Neural cell (in vitro differentiated cells): ENCODE results near the gene UNC119B. TPM values are rescaled to one million over a fixed set of nuclear protein-coding genes. Genes with fewer than 3 reads are reported as not detected.

Experiments used
- H2AFZ ChIP-seq: fragments of 200-600, 300-800 bp; sonication (generic), shearing (Covaris generic); 2 replicates; pipeline ENCODE4 v1.6.0; 2014; ENCODE audit warnings: low read depth, mild to moderate bottlenecking, antibody characterized with exemption, low read length, moderate library complexity
- H3F3A ChIP-seq: fragments of 200-600 bp; shearing (Covaris generic); 2 replicates; pipeline ENCODE4 v1.6.1; 2016; ENCODE audit warnings: mild to moderate bottlenecking, moderate library complexity, mixed read lengths, antibody characterized with exemption, low read length; ENCODE audit not compliant: insufficient read depth, poor library complexity, severe bottlenecking
- H3K27ac ChIP-seq: fragments of 200-600, 300-800 bp; sonication (generic), shearing (Covaris generic); 2 replicates; pipeline ENCODE4 v1.5.1; 2014; ENCODE audit warnings: mild to moderate bottlenecking, low read length, moderate library complexity
- H3K27me3 ChIP-seq: fragments of 300-800, 200-600 bp; sonication (generic), shearing (Covaris generic); 2 replicates; pipeline ENCODE4 v1.6.0; 2014; ENCODE audit warnings: mild to moderate bottlenecking, low read depth, low read length, moderate library complexity; ENCODE audit not compliant: insufficient read depth
- H3K36me3 ChIP-seq: fragments of 300-800, 200-600 bp; sonication (generic), shearing (Covaris generic); 2 replicates; pipeline ENCODE4 v1.5.1; 2014; ENCODE audit warnings: mild to moderate bottlenecking, antibody characterized with exemption, low read length, moderate library complexity; ENCODE audit not compliant: insufficient read depth
- H3K4me2 ChIP-seq: fragments of 300-800, 200-600 bp; sonication (generic), shearing (Covaris generic); 2 replicates; pipeline ENCODE4 v1.6.0; 2014; ENCODE audit warnings: mild to moderate bottlenecking, low read length
- H3K4me3 ChIP-seq: fragments of 300-800, 200-600 bp; sonication (generic), shearing (Covaris generic); 2 replicates; pipeline ENCODE4 v1.5.1; 2014; ENCODE audit warnings: mild to moderate bottlenecking, low read length, moderate library complexity
- H3K79me2 ChIP-seq: fragments of 200-600 bp; shearing (Covaris generic); replicated peaks from 2 replicates; pipeline ENCODE4 v1.6.0; 2014; ENCODE audit warnings: mild to moderate bottlenecking, low read length, moderate library complexity; ENCODE audit not compliant: insufficient read depth
- H3K9ac ChIP-seq: fragments of 300-800, 200-600 bp; sonication (generic), shearing (Covaris generic); 2 replicates; pipeline ENCODE4 v1.6.1; 2016; ENCODE audit warnings: mild to moderate bottlenecking, low read length, mixed read lengths
- H3K9me2 ChIP-seq: fragments of 200-600 bp; shearing (Covaris generic); 2 replicates; pipeline ENCODE4 v1.6.1; 2016; ENCODE audit warnings: mild to moderate bottlenecking, low read length, mixed read lengths; ENCODE audit not compliant: insufficient read depth
- H3K9me3 ChIP-seq: fragments of 200-600, 300-800 bp; sonication (generic), shearing (Covaris generic); 2 replicates; pipeline ENCODE4 v1.6.1; 2016; ENCODE audit warnings: mild to moderate bottlenecking, mixed run types, low read length, moderate library complexity, mixed read lengths
- H4K20me1 ChIP-seq: fragments of 200-600 bp; shearing (Covaris generic); 2 replicates; pipeline ENCODE4 v1.6.1; 2016; ENCODE audit warnings: mild to moderate bottlenecking, mixed run types; ENCODE audit not compliant: insufficient read depth
- CTCF ChIP-seq: fragments of 450-650 bp; IDR thresholded peaks from 2 replicates; pipeline ENCODE4 v1.5.1; 2014; ENCODE audit warnings: antibody characterized with exemption, mild to moderate bottlenecking, moderate library complexity; ENCODE audit not compliant: poor library complexity, severe bottlenecking
- EP300 ChIP-seq: fragments of 450-650 bp; conservative IDR thresholded peaks from 2 replicates; pipeline ENCODE4 v1.6.1; 2014; ENCODE audit warnings: antibody characterized with exemption, mild to moderate bottlenecking, moderate library complexity; ENCODE audit not compliant: poor library complexity, severe bottlenecking
- EZH2 ChIP-seq: fragments of 200-600, 300-800 bp; shearing (Covaris generic), sonication (generic); IDR thresholded peaks from 2 replicates; pipeline ENCODE4 v1.6.1; 2014; ENCODE audit warnings: antibody characterized with exemption, low read length, borderline replicate concordance, mild to moderate bottlenecking; ENCODE audit not compliant: insufficient read depth, poor library complexity, severe bottlenecking
- MXI1 ChIP-seq: fragments of 450-650 bp; conservative IDR thresholded peaks from 2 replicates; pipeline ENCODE4 v1.6.1; 2014; ENCODE audit warnings: antibody characterized with exemption, mild to moderate bottlenecking; ENCODE audit not compliant: poor library complexity, severe bottlenecking
- POLR2AphosphoS5 ChIP-seq: IDR thresholded peaks from 2 replicates; pipeline ENCODE4 v1.6.1; 2012
- RAD21 ChIP-seq: fragments of 450-650 bp; conservative IDR thresholded peaks from 2 replicates; pipeline ENCODE4 v1.6.1; 2014; ENCODE audit warnings: antibody characterized with exemption, mild to moderate bottlenecking, moderate library complexity
- REST ChIP-seq: IDR thresholded peaks from 2 replicates; pipeline ENCODE4 v1.6.1; 2012; ENCODE audit warnings: borderline replicate concordance
- SMC3 ChIP-seq: fragments of 450-650 bp; conservative IDR thresholded peaks from 2 replicates; pipeline ENCODE4 v1.6.1; 2014; ENCODE audit warnings: antibody characterized with exemption, mild to moderate bottlenecking, moderate library complexity; ENCODE audit not compliant: poor library complexity
- TAF1 ChIP-seq: IDR thresholded peaks from 2 replicates; pipeline ENCODE4 v1.6.1; 2012; ENCODE audit warnings: low read depth
- polyA plus RNA-seq: library from polyadenylated mRNA; depleted of rRNA; stranded (reverse); fragments of >200 nt; gene quantifications from 2 replicates; pipeline ENCODE4 v1.2.3, GENCODE V29; 2014

The UNC119B gene
- polyA plus RNA-seq, 1 donor from 2014 or later: 17.3 TPM

- Histone ChIP-seq H3K4me2 (peak overlapping the region; percentile 71), H3F3A (no peaks in the 10 kb centered on the region), H3K9ac (peak overlapping the region; percentile 87), H3K9me3 (no peaks in the 10 kb centered on the region), H3K36me3 (no peaks in the 10 kb centered on the region), H3K27me3 (no peaks in the 10 kb centered on the region), H2AFZ (peak overlapping the region; percentile 21), H3K4me3 (peak overlapping the region; percentile 89), H3K27ac (peak overlapping the region; percentile 52), H3K9me2 (no peaks in the 10 kb centered on the region), H4K20me1 (no peaks in the 10 kb centered on the region), H3K79me2 (peaks cover 39% of the 10 kb centered on the region)
- TF ChIP-seq SMC3 (no peak), EP300 (no peak), TAF1 (no peak), MXI1 (no peak), EZH2 (no peak)
Observed at GRCh38 chr12:120687578-120688289, 22.5 kb upstream of the UNC119B start.

DNA sequence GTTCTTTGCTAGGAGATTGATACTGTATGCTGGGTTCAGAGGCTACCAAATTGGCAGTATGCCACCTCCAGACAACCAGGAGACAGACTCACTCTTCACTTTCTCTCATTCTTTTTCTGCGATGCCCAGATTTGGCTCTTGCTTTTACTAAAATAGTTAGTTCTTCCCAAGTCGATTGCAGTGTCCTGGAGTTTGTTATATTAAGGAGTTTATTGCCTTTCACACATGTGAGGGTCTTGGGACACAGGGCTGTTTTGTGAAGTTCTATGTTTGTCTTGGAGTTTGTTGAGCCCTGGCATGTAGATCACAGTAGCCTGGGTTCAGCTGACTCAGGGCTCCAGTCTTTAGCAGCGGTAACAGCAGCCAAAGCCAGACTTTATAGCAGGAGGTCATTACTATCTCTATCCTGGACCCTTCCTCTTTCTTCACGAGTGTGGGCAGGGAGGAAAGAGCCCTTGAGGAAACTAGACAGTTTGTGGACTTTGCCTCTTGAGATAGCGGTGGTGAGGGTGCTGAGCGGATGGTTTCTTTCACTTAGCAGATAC is 21.7 kb upstream of the UNC119B start:
- no peaks in the 10 kb centered on the region for H3K27me3 ChIP-seq
- no peaks in the 10 kb centered on the region for H4K20me1 ChIP-seq
- no peak overlapping the region for H3K27ac ChIP-seq
- H3K79me2 ChIP-seq: peaks cover 39% of the 10 kb centered on the region
- TF ChIP-seq MXI1: no peak
- TF ChIP-seq RAD21: no peak
- TF ChIP-seq TAF1: no peak
- no peak for TF ChIP-seq EP300
- no peak for TF ChIP-seq REST
- no peak overlapping the region for H2AFZ ChIP-seq
- H3K4me2 ChIP-seq: peak overlapping the region; percentile 71
- H3K36me3 ChIP-seq: no peaks in the 10 kb centered on the region
- no peak overlapping the region for H3K9ac ChIP-seq
- H3K4me3 ChIP-seq: peak overlapping the region; percentile 89
- H3F3A ChIP-seq: no peaks in the 10 kb centered on the region
- H3K9me3 ChIP-seq: no peaks in the 10 kb centered on the region
- no peaks in the 10 kb centered on the region for H3K9me2 ChIP-seq

DNA sequence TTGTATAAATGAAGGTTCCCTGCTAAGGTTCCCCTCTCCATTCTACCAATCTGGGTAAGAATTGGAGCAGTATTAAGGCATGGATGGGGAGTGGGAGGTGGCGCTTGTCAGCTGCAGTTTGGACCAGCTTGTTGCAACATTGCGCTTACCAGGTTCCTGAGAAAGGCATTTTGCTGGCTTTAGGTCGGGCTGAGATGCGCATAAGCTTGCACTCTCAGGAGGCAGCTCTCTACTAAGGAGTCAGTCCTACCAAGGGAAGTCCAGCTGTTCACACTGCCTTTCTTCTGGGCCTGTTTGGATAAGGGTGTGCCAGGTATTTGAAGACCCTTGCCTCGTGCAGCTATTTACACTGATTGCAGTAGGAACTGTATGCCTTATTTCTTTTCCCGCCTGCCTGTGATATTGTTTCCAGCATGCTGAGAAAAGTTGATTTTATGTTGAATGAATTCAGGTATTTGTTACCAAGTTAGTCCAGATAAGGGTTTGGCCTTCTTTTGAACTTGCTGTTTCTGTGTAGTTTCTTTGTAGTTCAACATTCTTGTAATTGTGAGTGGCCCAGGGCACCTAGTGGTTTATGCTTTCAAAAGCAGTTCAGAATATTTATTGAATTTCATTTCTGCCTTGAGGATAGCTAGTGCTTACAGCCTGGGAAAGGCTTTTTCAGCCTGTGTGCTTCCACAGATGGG is 20.7 kb upstream of the UNC119B start:
- Histone ChIP-seq H3K9me2 (no peaks in the 10 kb centered on the region), H3K4me2 (no peak overlapping the region), H3F3A (no peaks in the 10 kb centered on the region), H3K27me3 (no peaks in the 10 kb centered on the region), H2AFZ (no peak overlapping the region), H3K79me2 (peaks cover 39% of the 10 kb centered on the region), H3K36me3 (peaks cover 5% of the 10 kb centered on the region), H3K27ac (no peak overlapping the region), H4K20me1 (no peaks in the 10 kb centered on the region), H3K9me3 (no peaks in the 10 kb centered on the region), H3K9ac (no peak overlapping the region), H3K4me3 (peak overlapping the region; percentile 89)
- no peak for TF ChIP-seq MXI1
- no peak for TF ChIP-seq TAF1
- no peak for TF ChIP-seq CTCF
- TF ChIP-seq POLR2AphosphoS5: no peak
- TF ChIP-seq RAD21: no peak
- TF ChIP-seq REST: no peak
- no peak for TF ChIP-seq SMC3
